GM15510 (cell line): Measurements from ENCODE around the gene BTBD10.

Source experiments
- POLR2A ChIP-seq: IDR thresholded peaks from 3 replicates; pipeline ENCODE4 v1.6.1; 2011; ENCODE audit warnings: borderline replicate concordance; ENCODE audit not compliant: insufficient read length; ENCODE audit errors: extremely low read depth

BTBD10 gene

DNA sequence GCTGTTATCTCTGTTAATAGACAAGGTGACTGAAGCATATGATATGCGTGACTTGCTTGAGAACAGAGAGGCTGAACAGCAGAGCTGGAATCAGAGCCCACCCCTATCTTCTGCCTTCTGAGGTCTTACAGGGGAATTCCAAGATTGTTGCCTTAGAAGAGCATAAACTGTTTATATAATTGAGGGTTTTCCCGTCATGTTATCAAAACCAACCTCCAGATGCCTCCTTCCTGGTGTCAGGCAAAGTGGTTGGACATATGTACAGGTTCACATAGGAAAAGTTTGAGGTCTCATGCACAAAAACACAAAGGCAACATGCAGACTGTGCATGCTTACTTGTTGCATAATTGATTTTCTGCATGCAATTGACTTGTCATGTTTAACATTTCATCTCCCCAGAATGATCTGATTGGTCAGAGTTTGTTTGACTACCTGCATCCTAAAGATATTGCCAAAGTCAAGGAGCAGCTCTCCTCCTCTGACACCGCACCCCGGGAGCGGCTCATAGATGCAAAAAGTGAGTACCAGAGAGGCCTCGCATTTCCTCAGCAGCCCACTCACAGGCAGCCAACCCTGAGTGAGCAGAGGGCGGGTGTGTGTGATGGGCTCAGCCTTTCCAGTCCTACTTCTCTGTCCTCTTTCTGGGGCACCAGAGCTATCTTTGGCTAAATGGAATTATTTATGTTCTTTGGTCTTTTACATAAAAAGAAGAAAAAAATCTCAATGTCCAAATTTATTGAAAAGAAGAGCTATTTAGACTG, 96.6 kb downstream of the BTBD10 start:
- no peak for TF ChIP-seq POLR2A

- no peak for TF ChIP-seq POLR2A
Measured at GRCh38 chr11:13364388-13364787, 98.6 kb downstream of the BTBD10 start.

DNA sequence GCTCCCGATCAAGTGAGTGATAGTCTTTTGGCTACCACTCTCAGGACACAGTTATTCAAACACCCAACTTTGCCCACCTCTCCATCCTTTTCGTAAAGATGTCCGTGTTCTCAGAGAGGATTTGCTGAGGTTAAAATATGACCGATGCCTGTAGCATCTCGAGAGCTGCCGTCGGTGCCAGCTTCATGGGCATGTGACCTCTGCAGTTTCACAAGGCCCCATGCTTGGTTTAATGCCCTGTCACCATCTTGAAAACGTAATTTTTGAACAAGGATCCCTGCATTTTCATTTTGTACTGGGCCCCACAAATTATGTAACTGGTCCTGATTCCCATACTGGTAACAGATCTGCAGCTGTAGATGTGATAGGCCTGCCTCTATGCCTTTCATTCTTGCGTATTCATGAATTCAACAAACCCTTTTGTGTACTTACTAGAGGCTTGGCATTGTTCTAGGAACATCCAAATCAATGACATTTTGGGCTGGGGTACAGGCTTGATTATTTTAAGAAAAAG, 100.4 kb downstream of the BTBD10 start:
- TF ChIP-seq POLR2A: no peak

- no peak for TF ChIP-seq POLR2A
Measured at GRCh38 chr11:13358596-13359270, 104.3 kb downstream of the BTBD10 start.

DNA sequence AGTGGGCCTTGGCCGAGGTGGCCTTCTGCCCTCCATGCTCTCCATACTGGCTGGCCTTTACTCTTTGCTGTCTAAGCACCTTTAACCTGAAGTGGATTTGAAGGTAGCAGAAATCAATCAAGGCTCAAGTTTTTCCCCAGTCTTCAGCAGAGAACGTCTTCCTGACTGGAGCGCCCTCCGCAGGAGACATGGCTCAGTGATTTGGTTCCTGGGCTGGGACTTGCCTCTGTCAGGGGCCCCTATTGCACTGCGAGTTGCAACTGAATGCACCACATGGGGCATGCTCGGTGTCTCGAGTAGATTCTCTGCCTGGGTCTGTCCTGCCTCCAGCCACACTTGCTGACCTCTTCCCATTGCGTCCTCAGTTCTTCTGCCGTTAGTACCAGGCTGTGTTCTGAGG, 105.8 kb downstream of the BTBD10 start:
- TF ChIP-seq POLR2A: no peak

GRCh38 chr11:13355191-13355590, 107.8 kb downstream of the BTBD10 start:
- no peak for TF ChIP-seq POLR2A

DNA sequence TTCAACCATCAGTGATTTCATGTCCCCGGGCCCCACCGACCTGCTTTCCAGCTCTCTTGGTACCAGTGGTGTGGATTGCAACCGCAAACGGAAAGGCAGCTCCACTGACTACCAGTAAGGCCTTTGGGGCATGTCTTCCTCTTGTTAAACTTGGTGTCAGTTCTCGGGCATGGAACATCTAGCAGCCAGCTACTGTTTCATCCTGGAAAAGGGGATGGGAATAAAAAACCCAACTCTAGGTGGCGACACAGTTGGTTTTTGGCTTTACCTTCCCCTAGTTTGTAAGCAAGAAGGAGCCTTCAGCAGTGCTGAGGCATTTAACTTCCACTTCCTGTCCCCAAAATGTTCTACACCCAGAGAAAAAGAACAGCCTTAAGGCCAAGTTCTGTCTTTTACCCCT, 108.7 kb downstream of the BTBD10 start:
- TF ChIP-seq POLR2A: no peak

- no peak for TF ChIP-seq POLR2A
Measured at GRCh38 chr11:13352711-13353110, 110.3 kb downstream of the BTBD10 start.

GRCh38 chr11:13349581-13349980, 113.4 kb downstream of the BTBD10 start:
- TF ChIP-seq POLR2A: no peak

DNA sequence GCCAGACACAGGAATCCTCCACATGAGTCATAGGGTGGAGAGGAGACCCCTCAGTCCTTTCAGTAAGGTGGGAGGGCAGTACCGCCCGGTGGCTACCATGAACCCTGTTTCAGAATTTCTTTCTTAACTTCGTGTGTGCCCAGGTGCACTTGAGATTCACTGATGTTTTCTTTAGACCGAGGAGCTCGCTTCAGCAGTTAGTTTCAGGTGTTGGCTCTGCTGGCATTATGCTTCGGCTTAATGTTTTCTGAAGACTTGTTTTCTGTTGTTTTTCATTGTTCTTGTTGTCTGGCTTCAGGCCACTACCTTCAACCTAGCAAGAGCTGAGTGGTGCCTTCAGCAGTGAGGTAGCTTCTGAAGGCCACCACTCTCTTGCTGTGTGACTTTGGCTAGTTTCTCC, 114.0 kb downstream of the BTBD10 start:
- no peak for TF ChIP-seq POLR2A

GRCh38 chr11:13348305-13348704, 114.7 kb downstream of the BTBD10 start:
- no peak for TF ChIP-seq POLR2A

GRCh38 chr11:13347901-13348300, 115.1 kb downstream of the BTBD10 start:
- TF ChIP-seq POLR2A: no peak

DNA sequence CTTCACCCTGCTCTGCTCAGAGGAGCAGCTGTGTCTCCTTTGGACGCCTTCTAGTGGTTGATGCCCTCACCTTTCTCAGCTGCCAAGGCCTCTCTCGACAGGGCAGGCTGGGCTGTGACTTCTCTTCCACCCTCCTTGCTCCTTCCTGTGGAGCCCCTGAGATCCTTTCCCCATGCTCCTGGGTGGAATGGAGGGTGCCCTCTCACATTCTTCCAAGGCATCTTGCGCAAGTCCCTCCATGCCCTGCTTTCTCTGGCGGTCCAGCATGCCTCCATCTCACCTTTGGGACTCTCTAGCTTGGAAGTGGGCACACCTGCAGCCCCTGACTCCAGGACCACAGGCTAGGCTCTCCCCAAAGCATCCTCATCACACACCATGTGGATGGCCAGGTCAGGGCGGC, 116.6 kb downstream of the BTBD10 start:
- TF ChIP-seq POLR2A: no peak

- TF ChIP-seq POLR2A: no peak
Measured at GRCh38 chr11:13344818-13345217, 118.2 kb downstream of the BTBD10 start.

DNA sequence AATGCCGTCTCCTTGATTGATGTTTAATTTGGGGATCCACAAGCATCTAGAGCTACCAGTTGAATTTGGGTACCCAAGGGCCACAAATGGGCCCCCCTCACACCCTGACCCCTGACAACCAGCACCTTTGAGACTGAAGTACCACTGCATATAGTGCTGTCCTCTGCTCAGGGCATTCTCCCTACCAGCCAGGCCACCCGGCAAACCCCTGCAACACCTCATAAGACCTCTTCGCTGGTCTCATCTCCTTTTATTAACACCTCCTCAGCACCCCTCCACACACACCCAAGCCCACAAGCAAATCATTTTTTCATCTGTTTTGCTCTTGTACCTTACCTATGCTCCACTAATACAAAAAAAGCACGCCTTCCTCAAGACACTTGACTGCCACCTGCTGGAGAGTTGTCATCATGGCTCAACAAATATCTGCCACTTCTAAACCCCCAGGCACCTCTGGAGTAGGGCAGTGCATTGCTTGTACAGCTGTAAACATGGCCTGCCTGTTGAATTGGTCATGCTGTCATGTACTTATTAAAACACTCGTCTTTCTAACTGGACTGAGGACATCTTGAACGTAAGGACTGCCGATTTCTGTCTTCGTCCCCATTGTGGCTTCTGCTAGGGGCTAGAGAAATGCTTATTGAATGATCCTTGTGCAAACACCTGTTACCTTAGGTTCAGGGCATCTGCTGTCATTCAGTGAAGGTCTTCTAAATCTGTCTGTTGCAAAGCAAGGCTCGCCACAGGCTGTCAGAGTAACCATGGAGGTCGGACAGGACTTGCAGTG, 118.9 kb downstream of the BTBD10 start:
- TF ChIP-seq POLR2A: no peak
